GM12873 (cell line): ENCODE measurements around the gene MFSD11.

Source experiments
- CTCF ChIP-seq: IDR thresholded peaks from 2 replicates; pipeline ENCODE4 v1.5.1; 2012; ENCODE audit warnings: low read depth, mild to moderate bottlenecking, moderate library complexity, low read length, control low read depth; ENCODE audit not compliant: insufficient read depth; ENCODE audit errors: missing control alignments

The MFSD11 gene

GRCh38 chr17:76727745-76728456, 10.0 kb upstream of the MFSD11 start:
- no peak for TF ChIP-seq CTCF

GRCh38 chr17:76732734-76733617, 4.9 kb upstream of the MFSD11 start:
- TF ChIP-seq CTCF: no peak

DNA sequence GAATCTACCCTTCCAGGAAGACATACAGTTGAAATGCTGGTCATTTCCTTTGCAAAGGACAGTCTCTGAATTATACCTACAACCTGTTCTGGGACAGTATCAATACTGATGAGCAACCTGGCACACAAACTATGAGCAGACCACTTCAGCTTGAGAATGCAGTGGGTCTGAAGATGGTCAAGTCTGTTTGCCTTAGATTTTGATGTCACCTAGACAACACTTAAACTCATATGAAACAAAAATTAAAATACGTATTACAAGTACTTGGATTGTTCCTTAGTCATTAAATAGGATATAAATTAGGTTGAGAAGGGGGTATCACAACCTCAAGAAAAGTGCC, 4.3 kb upstream of the MFSD11 start:
- no peak for TF ChIP-seq CTCF

GRCh38 chr17:76734080-76734840, 3.7 kb upstream of the MFSD11 start:
- no peak for TF ChIP-seq CTCF

GRCh38 chr17:76735006-76735405, 2.9 kb upstream of the MFSD11 start:
- TF ChIP-seq CTCF: no peak

DNA sequence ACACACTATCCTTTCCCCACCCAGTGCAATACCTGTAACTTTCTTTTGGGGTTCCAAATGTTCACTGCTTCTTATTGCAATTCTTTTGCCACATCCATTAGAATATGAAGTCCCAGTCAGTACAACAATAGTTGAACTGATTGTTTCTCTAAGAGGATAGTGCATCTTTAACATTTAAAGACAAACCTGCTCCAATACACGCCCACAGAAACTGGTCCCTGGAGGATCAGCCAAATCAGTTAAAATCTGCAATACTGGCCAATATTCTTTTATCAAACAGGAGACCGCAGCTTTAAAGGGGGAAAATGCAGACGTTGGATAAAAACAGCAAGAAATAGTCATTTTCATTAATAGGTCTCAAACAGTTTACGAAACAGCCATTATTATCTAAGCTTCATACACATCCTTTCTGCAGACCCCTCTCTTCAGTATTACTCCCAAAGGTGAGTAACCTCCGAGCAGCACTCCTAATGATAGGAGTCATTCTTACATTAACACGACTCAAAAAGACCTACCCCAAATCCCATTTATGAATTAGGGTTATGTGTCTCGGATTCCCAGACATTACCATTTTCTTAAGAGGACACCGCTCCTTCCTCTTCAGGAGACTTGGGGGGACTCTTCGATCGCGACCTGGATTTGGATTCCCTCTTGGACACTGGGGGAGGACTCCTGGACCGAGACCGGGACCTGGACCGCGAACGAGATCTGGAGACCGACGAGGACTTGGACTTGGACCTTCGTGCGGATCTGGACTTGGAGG, 2.2 kb upstream of the MFSD11 start:
- TF ChIP-seq CTCF: no peak
